ENCODE results near the gene WNT9B. TPM values are rescaled to one million over a fixed set of nuclear protein-coding genes. Genes with fewer than 3 reads are reported as not detected.

Gene WNT9B
- total and polyA plus RNA-seq, 2 experiments from 2014 or later: 0.17 TPM; not detected in 1

GRCh38 chr17:46879101-46879500 lies 27.7 kb downstream of the WNT9B start (continued):
- TF ChIP-seq EZH2phosphoT487 (IDR thresholded peaks at IDR 0.05; ENCODE audit: unreplicated experiment) (no peak), EZH2 (IDR thresholded peaks at IDR 0.05; ENCODE audit: low read depth, unreplicated experiment) (no peak), POLR2AphosphoS5 (IDR thresholded peaks at IDR 0.05; ENCODE audit: low read depth) (no peak), ETS1 (IDR thresholded peaks at IDR 0.05) (no peak), CTCF (conservative IDR thresholded peaks at IDR 0.05; ENCODE audit: low read depth in 2 of 2) (no peak)

DNA sequence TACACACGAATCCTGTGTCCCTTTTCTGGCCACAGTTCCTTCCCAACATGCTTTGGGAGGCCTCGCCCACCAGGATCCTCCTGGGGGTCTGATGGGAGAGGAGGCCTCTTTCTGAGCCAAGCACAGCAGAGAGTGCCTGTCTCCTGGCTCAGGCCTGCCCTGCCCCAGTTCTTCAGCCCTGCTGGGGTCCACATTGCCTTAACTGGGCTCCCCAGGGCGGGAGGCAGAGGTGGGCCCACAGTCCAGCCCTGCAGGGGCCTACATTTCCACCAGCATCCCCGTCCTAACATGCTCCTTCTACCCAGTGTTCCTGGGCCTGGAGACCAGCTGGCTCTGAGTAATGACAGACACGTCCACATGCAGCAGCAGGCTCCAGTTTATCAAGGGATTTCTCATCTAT lies 29.6 kb downstream of the WNT9B start:
- Mint-ChIP-seq H3K36me3 (ENCODE audit: low read depth) (no peaks in the 10 kb centered on the region), H3K9me3 (no peaks in the 10 kb centered on the region), H3K4me1 (no peaks in the 10 kb centered on the region), H3K27me3 (ENCODE audit: insufficient read depth, low read depth, poor library complexity) (peaks cover 10% of the 10 kb centered on the region), H3K4me3 (no peak overlapping the region), H3K27ac (no peak overlapping the region)
- TF ChIP-seq REST (IDR thresholded peaks at IDR 0.05; ENCODE audit: unreplicated experiment) (no peak), ZNF331 (CRISPR knock-in tag; IDR thresholded peaks at IDR 0.05; ENCODE audit: low read depth) (no peak)
- DNase-seq (ENCODE audit: low spot score) (no peak), ATAC-seq (no peak)
- Histone ChIP-seq H4K20me1 (replicated peaks; ENCODE audit: insufficient read depth) (no peaks in the 10 kb centered on the region), H3K4me2 (no peak overlapping the region), H3F3A (replicated peaks; ENCODE audit: low read depth) (no peaks in the 10 kb centered on the region), H2AFZ (no peak overlapping the region), H3K9me2 (ENCODE audit: insufficient read depth) (no peaks in the 10 kb centered on the region), H3K4me3 (no peak overlapping the region), H3K79me2 (replicated peaks; ENCODE audit: insufficient read depth) (no peaks in the 10 kb centered on the region), H3K36me3 (ENCODE audit: insufficient read depth) (no peaks in the 10 kb centered on the region), H3K4me1 (ENCODE audit: insufficient read depth) (no peaks in the 10 kb centered on the region), H3K27me3 (ENCODE audit: insufficient read depth) (no peaks in the 10 kb centered on the region), H3K27ac (ENCODE audit: low read depth) (no peak overlapping the region)

GRCh38 chr17:46882666-46883065 lies 31.3 kb downstream of the WNT9B start:
- H3K36me3 Mint-ChIP-seq (ENCODE audit: low read depth): no peaks in the 10 kb centered on the region
- Histone ChIP-seq H3K4me3 (no peak overlapping the region), H3F3A (replicated peaks; ENCODE audit: low read depth) (no peaks in the 10 kb centered on the region), H3K79me2 (replicated peaks; ENCODE audit: insufficient read depth) (no peaks in the 10 kb centered on the region), H3K4me1 (ENCODE audit: insufficient read depth) (no peaks in the 10 kb centered on the region), H4K20me1 (replicated peaks; ENCODE audit: insufficient read depth) (no peaks in the 10 kb centered on the region; the same call in 1 of the 2 replicates), H2AFZ (no peak overlapping the region), H3K27me3 (ENCODE audit: insufficient read depth) (no peaks in the 10 kb centered on the region), H3K36me3 (ENCODE audit: insufficient read depth) (no peaks in the 10 kb centered on the region), H3K4me2 (no peak overlapping the region), H3K9me2 (ENCODE audit: insufficient read depth) (no peaks in the 10 kb centered on the region), H3K27ac (ENCODE audit: low read depth) (no peak overlapping the region)
- no peaks in the 10 kb centered on the region for H3K9me3 Mint-ChIP-seq
- no peak overlapping the region for H3K4me3 Mint-ChIP-seq
- H3K27ac Mint-ChIP-seq: no peak overlapping the region
- no peaks in the 10 kb centered on the region for H3K4me1 Mint-ChIP-seq
- DNase-seq (ENCODE audit: low spot score) (no peak), ATAC-seq (no peak)
- H3K27me3 Mint-ChIP-seq (ENCODE audit: insufficient read depth, low read depth, poor library complexity): peaks cover 10% of the 10 kb centered on the region
- TF ChIP-seq CTCF (conservative IDR thresholded peaks at IDR 0.05; ENCODE audit: low read depth in 2 of 2): no peak
- no peak for TF ChIP-seq CREB1 (CRISPR knock-in tag; IDR thresholded peaks at IDR 0.05; ENCODE audit: low read depth)
- TF ChIP-seq EZH2 (IDR thresholded peaks at IDR 0.05; ENCODE audit: low read depth, unreplicated experiment): no peak
- TF ChIP-seq JUNB (IDR thresholded peaks at IDR 0.05; ENCODE audit: unreplicated experiment): no peak
- TF ChIP-seq POLR2AphosphoS5 (IDR thresholded peaks at IDR 0.05; ENCODE audit: low read depth): no peak
- no peak for TF ChIP-seq REST (IDR thresholded peaks at IDR 0.05; ENCODE audit: unreplicated experiment)
- no peak for TF ChIP-seq EZH2phosphoT487 (IDR thresholded peaks at IDR 0.05; ENCODE audit: unreplicated experiment)
- TF ChIP-seq ZNF114 (CRISPR knock-in tag; IDR thresholded peaks at IDR 0.05): no peak

Data from GM23338 (cell line).